ENCODE measurements around the gene GGCT.
A peak's percentile ranks its signal among the peaks of the same experiment; 100 is the strongest.
"Not testable (repeated sequence)": the region's sequence is repeated elsewhere in the genome, so short reads cannot be mapped to it uniquely, and the experiment has no call there.

GGCT gene

DNA sequence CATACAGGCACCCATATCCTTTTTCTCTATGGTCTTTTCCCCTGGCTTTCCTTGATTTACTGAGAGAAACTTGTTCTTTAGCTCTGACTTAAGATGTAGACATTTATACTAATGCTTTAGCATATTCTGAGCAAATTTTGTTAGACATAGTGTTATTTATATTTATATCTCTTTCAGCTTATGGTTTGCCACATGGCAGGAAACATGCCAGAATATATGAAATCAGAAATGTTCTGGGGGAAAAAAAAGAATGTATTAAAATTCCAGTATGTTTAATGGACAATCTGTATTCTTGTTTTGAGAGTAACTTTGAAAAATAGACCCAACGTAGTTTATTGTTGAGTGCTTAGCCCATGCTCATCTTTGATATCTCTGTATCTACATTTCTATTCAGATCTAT is 10.1 kb upstream of the GGCT start:
- DNase-seq = no peak

- DNase-seq = no peak
These were observed 9.5 kb upstream of the GGCT start for GRCh38 chr7:30514177-30514576.

GRCh38 chr7:30513762-30514161 is 9.1 kb upstream of the GGCT start:
- DNase-seq = no peak

DNA sequence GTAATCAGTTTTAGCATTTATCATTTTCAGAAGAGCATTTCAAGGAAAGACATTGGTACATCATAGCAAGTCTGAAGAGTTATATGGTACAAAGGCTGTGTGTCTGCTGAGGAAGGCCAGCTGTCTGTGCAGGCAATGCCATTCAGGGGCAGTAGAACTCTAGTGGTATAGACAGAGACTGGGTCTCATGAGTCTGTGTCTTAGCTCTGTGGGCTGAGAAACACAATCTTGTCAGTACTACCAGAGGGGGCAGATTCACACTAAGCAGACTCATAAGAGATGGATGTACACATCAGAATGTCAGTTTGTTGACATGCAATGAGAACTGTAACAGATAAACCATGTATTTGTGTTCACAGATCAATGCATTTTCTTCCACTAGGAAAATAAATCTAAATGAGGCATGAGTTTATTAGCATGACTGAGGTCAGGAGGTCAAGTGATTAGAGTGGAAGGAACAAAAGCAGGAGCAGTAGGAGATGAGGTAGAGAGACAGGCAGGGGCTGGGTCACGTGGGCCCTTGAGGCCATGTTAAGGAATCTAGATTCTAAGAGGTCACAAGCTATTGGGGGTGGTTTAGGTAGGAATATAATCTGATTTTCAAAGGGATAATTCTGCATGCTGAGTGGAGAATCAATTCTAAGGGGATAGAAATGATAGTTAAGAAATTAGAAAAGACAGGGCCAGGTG is 7.5 kb upstream of the GGCT start:
- no peak for DNase-seq

DNA sequence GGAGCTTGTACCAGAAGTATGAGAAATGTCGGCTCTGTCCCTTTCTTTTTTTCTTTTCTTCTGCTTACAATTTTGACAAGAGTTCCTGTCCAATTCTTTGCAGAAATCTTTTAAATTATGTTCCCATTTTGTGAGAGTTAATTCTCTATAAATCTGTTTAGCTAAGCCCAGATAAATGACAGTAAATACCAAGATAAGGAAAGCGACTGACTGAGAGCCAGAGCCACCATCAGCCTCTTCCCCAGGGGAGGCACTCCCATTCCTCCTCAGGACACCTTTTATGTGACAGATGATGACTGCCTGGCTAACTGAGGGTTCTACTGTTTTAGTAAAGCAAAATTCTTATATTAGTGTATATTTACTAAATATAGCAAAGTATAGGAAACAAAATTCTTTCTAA is 6.9 kb upstream of the GGCT start:
- DNase-seq = no peak

GRCh38 chr7:30510124-30511075 is 5.8 kb upstream of the GGCT start:
- DNase-seq = peak; percentile 59

DNA sequence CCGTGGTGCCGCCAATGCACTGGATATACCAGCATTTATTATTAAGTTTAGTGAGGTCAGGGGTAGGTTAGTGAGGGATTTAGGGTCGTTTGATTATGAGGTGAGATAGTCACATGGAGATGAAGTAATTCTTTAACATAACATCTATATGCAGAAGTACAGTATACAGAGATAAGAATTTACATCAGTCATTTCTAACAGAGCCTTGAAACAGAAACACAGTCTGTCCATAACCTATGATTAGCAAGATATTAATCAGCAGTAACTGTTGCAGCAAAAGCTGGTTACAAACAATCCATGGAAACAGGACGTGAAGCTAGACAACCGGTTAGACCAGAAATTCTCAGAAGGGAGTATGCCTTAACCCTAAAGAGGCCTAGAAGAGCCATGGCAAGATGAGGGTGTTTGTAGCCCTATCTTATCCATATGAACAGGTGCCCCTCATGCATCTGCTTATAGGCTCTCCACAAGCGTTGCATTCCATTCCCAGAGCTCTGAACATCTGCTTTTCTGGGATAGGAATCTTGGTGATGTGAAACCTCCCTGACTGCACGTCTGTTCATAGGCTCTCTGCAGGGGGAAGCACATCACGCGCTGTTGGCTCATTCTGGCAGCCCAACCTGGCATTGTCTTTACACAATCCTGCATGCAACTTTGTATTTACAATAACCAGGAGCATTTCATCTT is 4.7 kb upstream of the GGCT start:
- not testable (repeated sequence) for DNase-seq

- not testable (repeated sequence) for DNase-seq
These were observed 2.8 kb upstream of the GGCT start for GRCh38 chr7:30507346-30507900.

DNA sequence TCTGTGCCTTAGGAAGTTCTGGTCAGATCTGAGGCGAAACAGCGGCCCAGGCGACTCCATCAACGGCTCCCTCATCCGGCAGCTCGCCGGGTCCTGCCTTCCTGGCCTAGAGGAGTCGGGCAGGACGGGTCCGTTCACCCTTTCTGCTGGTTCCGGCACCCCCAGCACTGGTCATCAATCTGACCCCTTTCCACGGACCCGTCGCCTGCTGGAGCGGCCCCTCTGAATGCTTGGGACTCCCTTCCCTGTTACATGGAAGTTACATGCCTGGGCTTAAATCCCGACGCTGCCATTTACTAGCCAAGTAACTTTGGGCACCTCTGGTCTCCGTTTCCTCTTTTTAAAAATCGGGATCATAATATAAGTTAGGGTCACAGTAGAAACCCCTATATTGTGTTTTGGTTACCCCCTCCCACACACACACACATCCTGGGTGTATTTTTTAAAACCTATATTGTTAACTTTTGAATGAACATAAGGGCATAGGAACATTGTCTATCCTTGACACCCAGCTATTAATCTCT is 607 bp upstream of the GGCT start:
- no peak for DNase-seq

GRCh38 chr7:30503274-30504212 is 1.1 kb downstream of the GGCT start:
- DNase-seq = no peak

DNA sequence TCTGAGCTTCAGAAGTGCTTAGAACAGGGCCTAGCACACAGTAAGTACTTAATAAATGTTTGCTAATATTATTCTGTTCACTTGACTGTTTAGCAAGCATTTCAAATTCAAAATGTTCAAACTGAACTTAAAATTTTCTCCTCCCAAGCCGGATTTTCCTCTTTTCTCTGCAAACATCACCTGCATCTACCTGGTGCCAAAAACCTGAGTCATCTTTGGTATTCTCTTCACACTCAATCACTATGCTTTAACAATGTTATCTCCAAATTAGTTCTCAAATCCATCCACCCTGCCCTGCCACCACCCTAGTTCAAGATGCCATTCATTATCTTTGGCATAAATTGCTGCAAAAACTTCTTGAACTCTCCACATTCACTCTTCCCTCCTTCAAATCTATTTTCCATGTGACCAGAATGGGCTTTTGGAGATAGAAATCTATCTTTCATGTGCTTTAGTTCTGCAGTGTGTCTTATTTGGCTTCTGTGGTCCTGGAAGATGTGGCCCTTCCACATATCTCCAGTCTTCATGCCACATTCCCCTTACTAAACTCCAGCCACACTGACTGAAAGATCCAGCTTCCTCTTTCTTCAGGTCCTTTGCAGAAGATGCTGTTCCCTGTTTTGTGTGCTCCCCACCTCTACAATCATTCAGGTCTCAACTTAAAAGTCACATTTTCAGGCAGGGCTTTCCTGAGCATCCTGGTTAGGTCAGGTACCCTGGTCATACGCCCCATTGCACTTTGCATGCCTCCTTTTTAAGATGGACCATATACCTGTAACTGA is 2.0 kb downstream of the GGCT start:
- no peak for DNase-seq

DNA sequence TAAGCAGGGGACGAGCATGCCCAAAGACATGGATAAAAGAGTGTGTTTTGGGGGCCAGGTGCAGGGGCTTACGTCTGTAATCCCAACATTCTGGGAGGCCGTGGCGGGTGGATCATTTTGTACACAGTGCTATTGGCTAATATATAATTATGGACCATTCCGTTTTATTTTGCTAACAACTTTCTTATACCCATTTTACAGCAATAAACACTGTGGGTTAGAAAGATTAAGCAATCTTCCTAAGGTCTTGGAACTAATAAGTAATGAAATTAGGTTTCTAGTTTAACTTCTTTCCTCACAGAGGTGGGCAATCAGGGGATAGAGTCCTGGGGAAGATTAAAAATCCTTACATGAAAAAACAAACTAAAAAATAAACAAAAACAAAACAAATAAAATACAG is 3.4 kb downstream of the GGCT start:
- DNase-seq = no peak

- DNase-seq = no peak
These were observed 11.4 kb downstream of the GGCT start for GRCh38 chr7:30493228-30493627.

- no peak for DNase-seq
These were observed 13.2 kb downstream of the GGCT start for GRCh38 chr7:30491417-30491816.

GRCh38 chr7:30487371-30487770 is 17.3 kb downstream of the GGCT start:
- no peak for DNase-seq

DNA sequence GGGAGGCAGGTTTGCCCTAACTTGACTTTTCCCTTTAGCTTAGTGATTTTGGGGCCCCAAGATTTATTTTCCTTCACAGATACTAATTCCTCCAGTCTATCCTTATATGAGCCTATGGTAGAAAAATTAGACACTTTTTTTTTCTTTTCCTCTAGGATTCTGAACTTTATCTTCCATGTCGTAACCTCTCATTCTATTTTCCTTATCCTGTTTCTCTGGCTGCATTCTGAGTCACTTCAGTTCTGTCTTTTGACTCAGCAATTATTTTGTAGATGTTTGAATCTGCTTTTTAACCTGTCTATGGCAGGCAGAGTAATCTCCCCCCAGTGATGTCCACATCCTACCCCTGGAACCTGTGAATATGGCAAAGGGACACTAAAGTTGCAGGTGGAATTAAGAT is 19.0 kb downstream of the GGCT start:
- no peak for DNase-seq

DNA sequence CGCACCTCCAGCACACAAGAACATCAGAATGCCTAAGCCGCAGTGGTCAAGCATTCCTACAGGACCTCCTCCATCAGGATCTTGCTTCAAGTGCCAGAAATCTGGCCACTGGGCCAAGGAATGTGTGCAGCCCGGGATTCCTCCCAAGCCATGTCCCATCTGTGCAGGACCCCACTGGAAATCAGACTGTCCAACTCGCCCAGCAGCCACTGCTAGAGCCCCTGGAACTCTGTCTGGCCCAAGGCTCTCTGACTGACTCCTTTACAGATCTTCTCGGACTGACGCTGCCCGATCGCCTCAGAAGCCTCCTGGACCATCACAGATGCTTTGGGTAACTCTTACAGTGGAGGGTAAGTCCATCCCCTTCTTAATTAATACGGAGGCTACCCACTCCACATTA is 23.2 kb downstream of the GGCT start:
- not testable (repeated sequence) for DNase-seq

DNA sequence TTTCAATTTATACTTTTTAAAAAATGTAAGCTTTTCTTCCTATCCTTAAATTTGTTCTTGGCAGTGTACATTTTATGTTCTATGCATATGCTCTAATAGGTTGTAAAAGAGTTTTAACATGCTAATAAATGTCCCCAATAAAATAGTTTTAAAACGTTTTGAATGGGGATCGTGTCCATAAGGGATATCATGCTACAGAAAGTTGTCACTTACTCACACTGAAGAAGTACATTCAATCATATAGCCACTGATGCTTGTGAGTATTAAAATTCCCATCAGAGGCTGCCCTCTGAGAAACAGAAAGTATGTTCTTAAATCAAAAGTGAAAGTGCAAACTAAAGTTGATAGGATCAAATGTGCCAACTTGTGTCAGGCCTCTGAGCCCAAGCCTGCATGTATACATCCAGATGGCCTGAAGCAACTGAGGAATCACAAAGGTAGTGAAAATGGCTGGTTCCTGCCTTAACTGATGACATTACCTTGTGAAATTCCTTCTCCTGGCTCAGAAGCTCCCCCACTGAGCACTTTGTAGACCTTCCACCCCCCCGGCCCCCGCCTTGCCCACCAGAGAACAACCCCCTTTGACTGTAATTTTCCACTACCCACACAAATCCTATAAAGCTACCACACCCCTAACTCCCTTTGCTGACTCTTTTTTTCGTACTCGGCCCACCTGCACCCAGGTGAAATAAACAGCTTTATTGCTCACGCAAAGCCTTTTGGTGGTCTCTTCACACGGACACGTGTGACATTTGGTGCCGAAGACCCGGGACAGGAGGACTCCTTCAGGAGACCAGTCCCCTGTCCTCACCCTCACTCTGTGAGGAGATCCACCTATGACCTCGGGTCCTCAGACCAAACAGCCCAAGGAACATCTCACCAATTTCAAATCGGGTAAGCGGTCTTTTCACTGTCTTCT is 25.2 kb downstream of the GGCT start:
- DNase-seq = peak; percentile 30

GRCh38 chr7:30478349-30479201 is 26.1 kb downstream of the GGCT start, which contains the start of gene NOD1:
Gene NOD1 (minus strand): TSS chr7:30478784. CDS start chr7:30456921, 21,863 bp downstream.
- DNase-seq = peak; percentile 55
